Central memory CD8-positive, alpha-beta T cell (primary cell): ENCODE measurements around the gene NOL9.

Source experiments
- ATAC-seq: fragments of 150-1000 bp; cut with Tn5 transposase; replicated peaks from 2 replicates; pipeline ENCODE4 v1.10.0; 2022; ENCODE audit warnings: mild to moderate bottlenecking, moderate FRiP score, moderate number of reproducible peaks; ENCODE audit not compliant: poor library complexity, severe bottlenecking; ENCODE audit errors: extremely low read depth
- DNase-seq, 2 donors: peaks; one replicate each; pipeline ENCODE4 v3.0.0; 2021; ENCODE audit warnings: low spot score in 2 of 2
- H3K27ac Mint-ChIP-seq: one replicate; pipeline ENCODE4 v1.8.0; 2022; ENCODE audit warnings: low read depth, mild to moderate bottlenecking, moderate library complexity, mixed read lengths
- H3K27me3 Mint-ChIP-seq: one replicate; pipeline ENCODE4 v1.8.0; 2022; ENCODE audit warnings: mixed read lengths
- H3K36me3 Mint-ChIP-seq: one replicate; pipeline ENCODE4 v1.8.0; 2022; ENCODE audit warnings: mild to moderate bottlenecking, moderate library complexity, mixed read lengths; ENCODE audit not compliant: insufficient read depth
- H3K4me1 Mint-ChIP-seq: one replicate; pipeline ENCODE4 v1.8.0; 2022; ENCODE audit warnings: mixed read lengths
- H3K4me3 Mint-ChIP-seq: one replicate; pipeline ENCODE4 v1.8.0; 2022; ENCODE audit warnings: mild to moderate bottlenecking, moderate library complexity, mixed read lengths
- H3K9me3 Mint-ChIP-seq: one replicate; pipeline ENCODE4 v1.8.0; 2022; ENCODE audit warnings: mixed read lengths

Gene NOL9

DNA sequence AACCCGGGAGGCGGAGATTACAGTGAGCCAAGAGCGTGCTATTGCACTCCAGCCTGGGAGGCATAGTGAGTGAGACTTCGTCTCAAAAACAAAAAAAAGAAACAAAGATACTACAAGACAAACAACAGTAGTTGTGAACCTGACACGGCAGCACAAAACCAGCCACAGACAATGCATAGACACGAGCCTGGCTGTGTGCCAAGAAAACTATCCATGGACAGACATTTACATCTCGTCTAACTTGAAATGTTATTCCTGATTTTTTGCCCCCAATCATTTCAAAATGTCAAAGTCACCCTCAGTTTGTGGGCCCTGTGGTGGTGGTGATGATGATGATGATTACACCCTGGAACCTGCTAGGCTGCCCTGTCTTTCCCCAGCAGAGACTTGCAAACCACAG, 42.0 kb upstream of the NOL9 start:
- H3K27ac Mint-ChIP-seq = no peak overlapping the region
- H3K36me3 Mint-ChIP-seq = peaks cover 51% of the 10 kb centered on the region
- ATAC-seq = no peak
- H3K27me3 Mint-ChIP-seq = no peaks in the 10 kb centered on the region
- DNase-seq = no peak
- H3K9me3 Mint-ChIP-seq = no peaks in the 10 kb centered on the region
- no peak overlapping the region for H3K4me3 Mint-ChIP-seq
- H3K4me1 Mint-ChIP-seq = peaks cover 37% of the 10 kb centered on the region

DNA sequence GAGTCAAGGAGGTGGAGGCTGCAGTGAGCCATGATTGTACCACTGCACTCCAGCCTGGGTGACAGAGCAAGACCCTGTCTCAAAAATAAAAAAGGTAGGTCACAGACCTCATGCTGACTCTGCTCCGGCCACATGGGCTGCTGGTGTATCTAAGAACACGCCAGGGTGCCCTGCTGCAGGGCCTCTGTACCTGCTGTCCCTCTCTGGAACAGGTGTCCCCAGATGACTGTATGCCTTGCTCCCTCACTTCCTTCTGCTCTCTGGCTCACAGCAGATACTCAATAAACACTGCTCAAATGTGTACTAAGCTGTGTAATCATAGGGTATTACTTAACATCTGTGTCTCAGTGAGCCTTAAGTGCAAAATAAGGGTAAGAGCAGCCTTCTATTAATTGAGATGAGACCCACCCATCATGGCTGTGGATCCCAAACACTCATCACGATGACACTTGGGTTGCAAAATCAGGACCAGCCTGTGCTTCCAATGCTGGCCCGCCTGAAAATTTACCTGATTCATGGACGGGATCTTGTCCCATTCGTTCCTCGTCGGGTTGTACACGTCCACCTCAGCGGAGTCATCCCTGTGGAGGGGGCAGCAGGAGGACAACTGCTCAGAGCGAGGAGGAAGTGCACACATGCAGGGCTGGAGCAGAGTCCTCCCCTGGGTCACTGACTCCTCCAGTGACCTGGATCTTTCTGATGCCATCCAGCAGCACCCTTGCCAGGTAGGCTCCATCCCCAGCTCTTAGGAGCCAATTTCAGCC, 40.8 kb upstream of the NOL9 start:
- Mint-ChIP-seq H3K36me3 (peaks cover 43% of the 10 kb centered on the region), H3K4me1 (peaks cover 25% of the 10 kb centered on the region), H3K9me3 (no peaks in the 10 kb centered on the region), H3K27me3 (no peaks in the 10 kb centered on the region), H3K27ac (no peak overlapping the region), H3K4me3 (no peak overlapping the region)
- no peak for DNase-seq
- no peak for ATAC-seq

DNA sequence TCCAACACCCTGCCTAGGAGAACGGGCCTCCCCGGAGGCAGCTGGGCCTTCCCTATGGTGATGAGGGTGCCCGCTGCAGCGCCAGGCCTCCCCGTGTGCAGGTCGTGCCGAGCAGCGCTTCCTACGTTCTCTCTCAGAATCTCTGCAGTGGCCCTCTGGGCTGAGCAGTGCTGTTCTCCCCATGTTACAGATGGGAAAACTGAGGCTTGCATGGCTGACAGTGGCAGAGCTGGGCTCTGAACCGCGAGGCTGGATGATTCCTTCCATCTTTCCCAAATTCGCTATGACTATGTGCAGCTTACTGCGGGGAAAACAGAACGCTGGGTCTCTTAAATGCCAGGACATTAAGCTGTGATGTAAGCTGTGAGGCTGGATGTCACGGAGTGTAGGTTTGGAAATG, 39.5 kb upstream of the NOL9 start:
- Mint-ChIP-seq H3K4me3 (no peak overlapping the region), H3K27me3 (no peaks in the 10 kb centered on the region), H3K4me1 (peaks cover 13% of the 10 kb centered on the region), H3K36me3 (peaks cover 40% of the 10 kb centered on the region), H3K9me3 (no peaks in the 10 kb centered on the region), H3K27ac (no peak overlapping the region)
- ATAC-seq (no peak), DNase-seq (no peak)

DNA sequence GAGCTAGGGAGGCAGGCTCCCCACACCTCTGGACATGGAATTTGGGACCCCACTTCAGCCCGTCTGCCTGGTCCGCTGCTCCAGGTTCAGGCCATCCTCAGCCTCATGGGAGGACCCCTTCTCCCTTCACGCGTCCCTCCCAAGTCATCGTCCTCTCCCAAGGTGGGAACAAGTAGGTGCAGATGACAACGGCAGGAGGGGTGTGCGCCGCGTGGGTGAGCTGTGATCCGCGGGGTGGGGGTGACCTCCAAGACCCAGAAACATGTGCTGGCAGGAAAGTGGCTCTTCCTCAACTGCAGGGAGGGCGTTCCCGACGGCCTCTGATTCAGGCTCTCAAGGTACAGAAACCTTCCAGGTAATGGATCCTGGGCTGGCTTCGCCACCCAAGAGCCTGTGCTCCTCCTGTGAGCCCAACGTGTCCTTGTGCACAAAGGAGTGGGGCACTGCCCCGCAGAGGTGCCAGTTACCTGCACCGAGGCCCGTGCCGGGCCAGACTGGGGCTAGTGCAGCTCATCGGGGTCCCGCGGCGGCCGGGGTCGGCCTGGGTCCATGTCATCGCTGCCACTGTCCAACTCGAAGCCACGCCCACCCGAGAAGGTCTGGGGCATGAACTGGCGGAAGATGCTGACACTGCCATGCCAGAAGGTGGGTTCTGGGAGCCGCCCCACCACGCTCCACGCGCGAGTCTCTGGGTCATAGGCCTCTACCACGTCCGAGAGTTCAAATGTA, 38.7 kb upstream of the NOL9 start:
- DNase-seq (no peak), ATAC-seq (no peak)
- Mint-ChIP-seq H3K4me1 (peaks cover 13% of the 10 kb centered on the region), H3K36me3 (peaks cover 38% of the 10 kb centered on the region), H3K27ac (no peak overlapping the region), H3K9me3 (no peaks in the 10 kb centered on the region), H3K27me3 (no peaks in the 10 kb centered on the region), H3K4me3 (no peak overlapping the region)

DNA sequence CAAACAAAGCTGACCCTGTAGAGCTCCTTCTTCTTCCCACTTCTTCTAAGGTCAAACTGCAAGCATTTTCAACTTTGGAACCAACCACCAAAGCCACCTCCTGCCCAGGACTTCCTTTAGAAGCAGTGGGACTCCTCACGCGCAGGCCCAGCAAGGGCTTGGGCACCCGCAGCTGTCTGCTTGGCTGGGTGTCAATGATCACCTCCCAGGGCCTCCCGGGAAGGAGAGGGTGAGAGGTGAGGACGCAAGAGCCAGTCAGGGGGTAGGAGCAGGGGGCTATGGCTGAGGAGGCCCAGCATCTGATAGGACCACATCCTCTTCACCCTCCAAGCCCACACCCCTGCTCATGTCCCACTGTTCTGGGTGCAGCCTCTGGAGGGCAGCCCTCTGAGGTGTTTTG, 38.1 kb upstream of the NOL9 start:
- H3K9me3 Mint-ChIP-seq = no peaks in the 10 kb centered on the region
- H3K4me3 Mint-ChIP-seq = no peak overlapping the region
- no peak for ATAC-seq
- no peaks in the 10 kb centered on the region for H3K27me3 Mint-ChIP-seq
- no peak overlapping the region for H3K27ac Mint-ChIP-seq
- peaks cover 38% of the 10 kb centered on the region for H3K36me3 Mint-ChIP-seq
- no peak for DNase-seq
- H3K4me1 Mint-ChIP-seq = peaks cover 13% of the 10 kb centered on the region

DNA sequence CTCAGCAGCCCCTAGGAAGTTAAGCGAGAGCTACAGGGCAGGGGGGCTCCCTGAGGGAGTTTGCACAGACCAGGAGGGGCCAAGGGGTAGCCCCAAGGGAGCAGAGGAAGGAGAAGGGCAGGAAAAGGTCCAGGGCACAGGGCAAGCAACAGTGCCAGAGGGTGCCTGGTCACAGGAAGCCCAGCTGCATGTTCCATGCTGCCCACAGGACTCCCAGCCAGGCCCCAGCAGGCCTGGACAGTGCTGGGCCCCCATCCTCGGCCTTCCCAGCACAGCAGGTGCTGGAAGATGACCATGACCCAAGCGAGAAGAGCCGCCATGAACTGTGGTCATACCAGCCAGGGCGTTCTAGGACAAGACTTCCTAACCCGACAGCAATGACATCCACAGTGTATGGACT, 37.3 kb upstream of the NOL9 start:
- no peak for ATAC-seq
- Mint-ChIP-seq H3K4me3 (no peak overlapping the region), H3K36me3 (peaks cover 34% of the 10 kb centered on the region), H3K27me3 (no peaks in the 10 kb centered on the region), H3K9me3 (no peaks in the 10 kb centered on the region), H3K4me1 (peaks cover 13% of the 10 kb centered on the region), H3K27ac (peak overlapping the region; percentile 25)
- no peak for DNase-seq

DNA sequence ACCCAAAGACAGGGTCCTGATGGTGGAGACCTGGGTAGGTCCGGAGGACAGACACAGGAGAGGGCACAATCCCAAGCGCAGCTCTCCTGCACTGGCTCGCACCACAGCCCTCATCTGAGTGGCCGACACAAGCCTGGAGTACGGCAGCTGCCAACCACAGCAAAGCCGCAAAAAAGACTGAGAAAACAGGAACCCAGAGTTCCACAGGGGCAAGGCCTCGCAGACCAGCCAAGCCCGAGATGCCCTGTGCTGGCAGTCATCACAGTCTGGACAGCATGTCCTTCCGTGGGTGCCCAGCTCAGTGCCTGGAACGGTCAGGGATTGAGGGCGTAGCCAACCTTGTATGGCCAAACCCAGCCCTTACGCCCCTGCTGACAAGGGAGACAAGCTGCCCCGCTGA, 36.9 kb upstream of the NOL9 start:
- ATAC-seq = no peak
- DNase-seq = no peak
- Mint-ChIP-seq H3K9me3 (no peaks in the 10 kb centered on the region), H3K27me3 (no peaks in the 10 kb centered on the region), H3K36me3 (peaks cover 30% of the 10 kb centered on the region), H3K4me1 (peaks cover 13% of the 10 kb centered on the region), H3K27ac (peak overlapping the region; percentile 25), H3K4me3 (no peak overlapping the region)

DNA sequence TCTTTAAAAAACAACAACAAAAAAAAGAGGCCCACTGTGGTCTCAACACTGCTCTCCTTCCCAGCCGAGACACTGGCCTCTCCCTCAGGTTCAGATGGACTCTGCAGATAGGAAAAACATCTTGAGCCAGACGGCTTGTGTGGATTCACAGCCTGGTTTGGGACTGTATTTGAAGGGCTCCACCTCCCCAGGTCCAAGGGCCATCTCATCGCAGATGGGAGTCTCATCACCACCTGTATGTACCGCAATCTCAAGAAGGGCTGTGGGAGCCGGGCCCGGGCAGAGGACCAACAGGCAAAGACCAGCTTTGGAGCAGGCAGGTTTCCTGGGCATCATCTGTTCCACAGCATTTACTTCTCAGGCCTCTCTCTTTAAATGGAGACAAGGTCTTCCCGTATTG, 35.7 kb upstream of the NOL9 start:
- Mint-ChIP-seq H3K27me3 (no peaks in the 10 kb centered on the region), H3K9me3 (no peaks in the 10 kb centered on the region), H3K4me1 (peaks cover 5% of the 10 kb centered on the region), H3K4me3 (no peak overlapping the region), H3K27ac (no peak overlapping the region), H3K36me3 (peaks cover 21% of the 10 kb centered on the region)
- DNase-seq (no peak), ATAC-seq (no peak)

DNA sequence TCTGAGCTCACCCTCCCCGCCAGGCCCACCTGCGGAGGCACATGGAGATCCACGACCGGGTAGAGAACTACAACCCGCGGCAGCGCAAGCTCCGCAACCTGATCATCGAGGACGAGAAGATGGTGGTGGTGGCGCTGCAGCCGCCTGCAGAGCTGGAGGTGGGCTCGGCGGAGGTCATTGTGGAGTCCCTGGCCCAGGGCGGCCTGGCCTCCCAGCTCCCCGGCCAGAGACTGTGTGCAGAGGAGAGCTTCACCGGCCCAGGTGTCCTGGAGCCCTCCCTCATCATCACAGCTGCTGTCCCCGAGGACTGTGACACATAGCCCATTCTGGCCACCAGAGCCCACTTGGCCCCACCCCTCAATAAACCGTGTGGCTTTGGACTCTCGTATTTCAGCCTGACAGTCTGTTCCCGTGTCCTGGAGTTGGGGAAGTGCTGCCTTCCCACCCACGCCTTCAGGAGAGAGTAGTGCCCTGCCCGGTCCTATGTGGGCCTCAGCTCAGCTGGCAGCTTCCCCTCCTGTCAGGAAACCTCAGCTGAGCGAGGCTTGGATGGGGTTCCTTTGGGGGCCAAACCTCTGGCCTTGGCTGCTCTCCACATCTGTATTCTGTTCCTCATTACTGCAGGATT, 34.7 kb upstream of the NOL9 start:
- Mint-ChIP-seq H3K36me3 (peaks cover 19% of the 10 kb centered on the region), H3K4me1 (peaks cover 12% of the 10 kb centered on the region), H3K27ac (no peak overlapping the region), H3K27me3 (no peaks in the 10 kb centered on the region), H3K9me3 (no peaks in the 10 kb centered on the region), H3K4me3 (no peak overlapping the region)
- DNase-seq = no peak
- ATAC-seq = no peak

DNA sequence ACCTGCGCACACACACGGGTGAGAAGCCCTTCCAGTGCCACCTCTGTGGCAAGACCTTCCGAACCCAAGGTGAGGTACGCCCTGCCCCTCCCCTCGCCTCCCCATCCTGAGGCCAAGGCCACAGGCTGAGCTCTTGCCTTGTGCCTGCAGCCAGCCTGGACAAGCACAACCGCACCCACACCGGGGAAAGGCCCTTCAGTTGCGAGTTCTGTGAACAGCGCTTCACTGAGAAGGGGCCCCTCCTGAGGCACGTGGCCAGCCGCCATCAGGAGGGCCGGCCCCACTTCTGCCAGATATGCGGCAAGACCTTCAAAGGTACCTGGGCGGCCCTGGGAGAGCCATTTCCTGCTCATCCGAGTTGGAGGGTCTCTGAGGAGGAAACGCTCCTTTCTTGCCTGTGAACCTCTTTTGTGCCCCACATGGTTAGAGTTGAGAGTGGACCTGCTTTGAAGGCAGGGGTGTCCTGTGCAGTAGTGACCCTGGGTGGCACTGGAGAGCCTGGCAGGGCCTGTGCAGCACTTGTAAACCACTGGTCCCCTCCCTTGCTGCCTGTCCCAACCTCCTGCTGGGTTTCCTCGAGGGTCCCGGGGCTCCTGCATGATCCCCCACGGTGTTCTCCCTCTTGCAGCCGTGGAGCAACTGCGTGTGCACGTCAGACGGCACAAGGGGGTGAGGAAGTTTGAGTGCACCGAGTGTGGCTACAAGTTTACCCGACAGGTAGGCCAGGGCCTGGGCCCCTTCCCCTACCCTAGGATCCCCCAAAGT, 34.0 kb upstream of the NOL9 start:
- no peak overlapping the region for H3K27ac Mint-ChIP-seq
- no peaks in the 10 kb centered on the region for H3K27me3 Mint-ChIP-seq
- peaks cover 12% of the 10 kb centered on the region for H3K4me1 Mint-ChIP-seq
- no peaks in the 10 kb centered on the region for H3K9me3 Mint-ChIP-seq
- no peak overlapping the region for H3K4me3 Mint-ChIP-seq
- ATAC-seq (no peak), DNase-seq (no peak)
- peaks cover 19% of the 10 kb centered on the region for H3K36me3 Mint-ChIP-seq

DNA sequence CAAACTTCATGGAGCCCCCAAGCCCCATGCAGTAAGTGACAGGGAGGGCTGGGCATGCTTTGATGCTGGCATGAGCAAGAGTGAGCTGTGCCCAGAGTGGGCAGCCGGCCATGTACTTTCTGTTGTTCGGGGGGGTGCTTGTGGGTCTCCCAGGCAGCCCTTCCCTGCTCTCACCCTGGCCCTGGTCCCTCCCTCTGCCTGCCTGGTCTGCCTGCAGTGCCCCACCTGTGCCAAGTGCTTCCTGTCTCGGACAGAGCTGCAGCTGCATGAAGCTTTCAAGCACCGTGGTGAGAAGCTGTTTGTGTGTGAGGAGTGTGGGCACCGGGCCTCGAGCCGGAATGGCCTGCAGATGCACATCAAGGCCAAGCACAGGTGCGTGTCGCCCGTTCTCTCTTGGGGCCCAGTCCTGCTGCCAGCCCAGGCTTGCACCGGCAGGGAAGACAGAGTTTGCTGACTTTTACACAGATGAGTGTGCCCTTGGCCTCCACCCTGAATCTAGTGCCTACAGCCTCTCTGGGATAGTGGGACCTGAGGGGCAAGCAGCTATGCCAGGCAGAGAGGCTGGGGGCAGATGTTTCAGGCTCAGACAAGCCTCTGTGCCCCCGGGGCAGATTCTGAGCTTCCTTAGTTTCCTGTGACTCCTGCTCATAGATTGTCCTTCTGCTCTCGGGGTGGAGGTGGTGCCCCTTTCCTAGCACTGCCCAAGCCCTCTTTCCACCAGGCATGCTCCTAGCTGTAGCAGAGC, 33.1 kb upstream of the NOL9 start:
- Mint-ChIP-seq H3K27ac (no peak overlapping the region), H3K4me1 (peaks cover 14% of the 10 kb centered on the region), H3K36me3 (peaks cover 14% of the 10 kb centered on the region), H3K4me3 (no peak overlapping the region), H3K9me3 (no peaks in the 10 kb centered on the region), H3K27me3 (no peaks in the 10 kb centered on the region)
- ATAC-seq (no peak), DNase-seq (no peak)

DNA sequence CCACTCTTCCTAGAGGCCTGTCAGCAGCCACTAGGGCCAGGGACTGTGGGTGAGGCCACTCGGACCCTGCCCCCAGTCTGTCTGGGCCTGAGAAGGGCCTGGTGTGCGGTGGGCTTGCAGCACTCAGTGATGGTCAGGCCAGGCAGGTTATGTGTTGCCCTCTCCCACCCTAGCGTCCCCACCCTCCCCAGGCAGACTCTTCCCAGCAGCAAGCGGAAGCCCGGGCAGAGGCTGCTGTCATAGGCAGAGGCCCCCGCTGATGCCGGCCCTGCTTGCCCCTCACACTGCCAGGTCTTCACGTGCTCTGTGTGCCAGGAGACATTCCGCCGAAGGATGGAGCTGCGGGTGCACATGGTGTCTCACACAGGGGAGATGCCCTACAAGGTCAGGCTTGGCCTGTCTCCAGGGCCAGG, 32.1 kb upstream of the NOL9 start:
- peaks cover 15% of the 10 kb centered on the region for H3K36me3 Mint-ChIP-seq
- DNase-seq (no peak), ATAC-seq (no peak)
- no peak overlapping the region for H3K4me3 Mint-ChIP-seq
- peaks cover 23% of the 10 kb centered on the region for H3K4me1 Mint-ChIP-seq
- H3K27ac Mint-ChIP-seq = no peak overlapping the region
- no peaks in the 10 kb centered on the region for H3K27me3 Mint-ChIP-seq
- no peaks in the 10 kb centered on the region for H3K9me3 Mint-ChIP-seq
